K562 (cell line): ENCODE data around the gene ZNF655. TPM values are rescaled to one million over a fixed set of nuclear protein-coding genes. Genes with fewer than 3 reads are reported as not detected.
A peak's percentile ranks its signal among the peaks of the same experiment; 100 is the strongest.

ENCODE experiments used
- ATAC-seq: fragments of 200-7000 bp; cut with Tn5 transposase; 3 replicates; pipeline ENCODE4 v1.9.1; 2020; ENCODE audit warnings: moderate library complexity
- BruUV-seq: library from RNA; stranded (reverse); fragments of 400-500 nt; replicated peaks from 2 replicates; lab custom pipeline; 2021; lab: Mats Ljungman, UMichigan
- CTCF ChIA-PET: fragments of 300-600 bp; formaldehyde crosslinking; extraction: SDS; loops from one replicate; lab custom pipeline; 2021; ENCODE audit warnings: low intra/inter-chr PET ratio; lab: Yijun Ruan, JAX
- POLR2A ChIA-PET: fragments of 300-600, 350-650 bp; sonication (Branson Sonifier 250); formaldehyde crosslinking; extraction: SDS; loops from one replicate; lab custom pipeline; 2021; ENCODE audit warnings: antibody characterized with exemption, inconsistent platforms; lab: Yijun Ruan, JAX
- DNase-seq, 4 experiments: peaks; one replicate each; pipeline versions ENCODE4 v3.0.0 to v3.0.0-alpha.2; 2011 to 2018; ENCODE audit warnings: low spot score in 3 of 4, mixed read lengths in 3 of 4; ENCODE audit errors: extremely low read depth in 1 of 4
- FAIRE-seq: peaks from 2 replicates; lab custom pipeline; 2011; peaks lifted over from hg19 to GRCh38; lab: Jason Lieb, UNC
- H2AFZ ChIP-seq: 2 replicates; pipeline ENCODE4 v1.6.0; 2011; ENCODE audit warnings: low read depth, low read length, control low read depth, inconsistent platforms
- H3K27ac ChIP-seq: fragments of 200-600 bp; 3 replicates; pipeline ENCODE4 v1.8.0; 2011; ENCODE audit warnings: low read depth, mild to moderate bottlenecking, control low read depth, inconsistent platforms, low read length, moderate library complexity, mixed read lengths; ENCODE audit errors: extremely low read depth
- H3K27me3 ChIP-seq, 2 experiments: fragments of 300-600 bp in 1 of 2; 2 replicates in 1 of 2; 3 replicates in 1 of 2; pipeline versions ENCODE4 v1.6.0 to v1.8.0; 2011; ENCODE audit warnings: inconsistent platforms in 2 of 2, low read length in 2 of 2, mild to moderate bottlenecking in 1 of 2, mixed read lengths in 1 of 2, moderate library complexity in 1 of 2; ENCODE audit not compliant: control insufficient read depth in 2 of 2, insufficient read depth in 2 of 2
- H3K36me3 ChIP-seq: fragments of 300-600 bp; 3 replicates; pipeline ENCODE4 v1.8.0; 2011; ENCODE audit warnings: mild to moderate bottlenecking, low read length, inconsistent platforms; ENCODE audit not compliant: control insufficient read depth, insufficient read depth
- H3K4me1 ChIP-seq, 2 experiments: fragments of 200-600 bp in 1 of 2; replicated peaks in 1 of 2; 2 replicates in 1 of 2; 3 replicates in 1 of 2; pipeline versions ENCODE4 v1.5.1 to v1.8.0; 2011; ENCODE audit warnings: inconsistent platforms in 2 of 2, low read length in 2 of 2, mild to moderate bottlenecking in 1 of 2, mixed read lengths in 1 of 2, moderate library complexity in 1 of 2; ENCODE audit not compliant: control insufficient read depth in 2 of 2, insufficient read depth in 2 of 2
- H3K4me2 ChIP-seq: 2 replicates; pipeline ENCODE4 v1.6.1; 2011; ENCODE audit warnings: low read length, control low read depth, inconsistent platforms, mixed read lengths; ENCODE audit not compliant: insufficient read depth
- H3K4me3 ChIP-seq: fragments of 200-600 bp; sonication (generic), shearing (Covaris generic); 2 replicates; pipeline ENCODE4 v1.5.1; 2016; ENCODE audit warnings: control low read depth, inconsistent platforms
- H3K79me2 ChIP-seq: fragments of 200-600 bp; 3 replicates; pipeline ENCODE4 v1.8.0; 2011; ENCODE audit warnings: low read length, inconsistent platforms; ENCODE audit not compliant: control insufficient read depth, insufficient read depth
- H3K9ac ChIP-seq, 2 experiments: 2 replicates each; pipeline versions ENCODE4 v1.6.0 to v1.6.1; 2011; ENCODE audit warnings: low read depth in 2 of 2, low read length in 2 of 2, control low read depth in 1 of 2, inconsistent platforms in 1 of 2, mild to moderate bottlenecking in 1 of 2, mixed read lengths in 1 of 2; ENCODE audit not compliant: insufficient read depth in 1 of 2
- H3K9me1 ChIP-seq: one replicate; pipeline ENCODE4 v1.6.0; 2011; ENCODE audit warnings: inconsistent platforms, mild to moderate bottlenecking, low read length, moderate library complexity; ENCODE audit not compliant: control insufficient read depth, insufficient read depth
- H3K9me3 ChIP-seq: replicated peaks from 2 replicates; pipeline ENCODE4 v1.5.1; 2011; ENCODE audit warnings: low read depth, low read length, inconsistent platforms; ENCODE audit not compliant: control insufficient read depth, insufficient read depth
- H4K20me1 ChIP-seq: replicated peaks from 2 replicates; pipeline ENCODE4 v1.6.1; 2011; ENCODE audit warnings: low read length, inconsistent platforms, mixed read lengths; ENCODE audit not compliant: control insufficient read depth, insufficient read depth
- BCLAF1 ChIP-seq, 2 experiments: fragments of 450-650 bp in 1 of 2; IDR thresholded peaks; 2 replicates each; pipeline ENCODE4 v1.6.1; 2011 to 2017; ENCODE audit warnings: low read depth in 2 of 2, antibody characterized with exemption in 1 of 2, borderline replicate concordance in 1 of 2, low read length in 1 of 2, mild to moderate bottlenecking in 1 of 2, mixed read lengths in 1 of 2; ENCODE audit not compliant: control insufficient read depth in 1 of 2
- HLTF ChIP-seq: fragments of 450-650 bp; IDR thresholded peaks from 2 replicates; pipeline ENCODE4 v1.6.1; 2016
- HNRNPL ChIP-seq: fragments of 200-400 bp; formaldehyde crosslinking; IDR thresholded peaks from 2 replicates; pipeline ENCODE4 v1.6.1; 2017; ENCODE audit warnings: low read depth, mild to moderate bottlenecking, low read length
- KDM1A ChIP-seq, 2 experiments: fragments of 450-650 bp; IDR thresholded peaks; 2 replicates each; pipeline ENCODE4 v1.6.1; 2016; ENCODE audit warnings: mild to moderate bottlenecking in 2 of 2
- MEF2A ChIP-seq: IDR thresholded peaks from 2 replicates; pipeline ENCODE4 v1.6.1; 2011; ENCODE audit warnings: low read depth, mild to moderate bottlenecking, low read length, moderate library complexity; ENCODE audit not compliant: control insufficient read depth
- POLR3A ChIP-seq: IDR thresholded peaks from 2 replicates; pipeline ENCODE4 v1.6.1; 2011; ENCODE audit warnings: borderline replicate concordance, mild to moderate bottlenecking, moderate library complexity; ENCODE audit not compliant: insufficient read length, insufficient read depth; ENCODE audit errors: extremely low read depth
- SMARCC2 ChIP-seq: fragments of 450-650 bp; IDR thresholded peaks from 2 replicates; pipeline ENCODE4 v1.6.1; 2017; ENCODE audit warnings: antibody characterized with exemption, moderate library complexity, mild to moderate bottlenecking, low read depth
- STAG1 ChIP-seq: sonication (generic); formaldehyde crosslinking; IDR thresholded peaks from 2 replicates; pipeline ENCODE4 v1.5.0; 2020; ENCODE audit warnings: missing genetic modification reagents, borderline replicate concordance
- TCF7 ChIP-seq: sonication (generic); IDR thresholded peaks from 2 replicates; pipeline ENCODE4 v1.6.1; 2016; ENCODE audit warnings: antibody characterized with exemption, borderline replicate concordance
- U2AF1 ChIP-seq: fragments of 200-400 bp; formaldehyde crosslinking; optimal IDR thresholded peaks from 2 replicates; pipeline ENCODE3; 2017; ENCODE audit warnings: mild to moderate bottlenecking, low read depth, low read length, moderate library complexity
- ZNF274 ChIP-seq: IDR thresholded peaks from 2 replicates; pipeline ENCODE4 v1.6.1; 2011; ENCODE audit warnings: low read depth, mild to moderate bottlenecking, low read length, moderate library complexity, borderline replicate concordance
- ZNF586 ChIP-seq: fragments of 450-650 bp; formaldehyde crosslinking; conservative IDR thresholded peaks from 2 replicates; pipeline ENCODE4 v1.4.0; 2020; ENCODE audit warnings: mild to moderate bottlenecking, moderate library complexity
- ZNF696 ChIP-seq: fragments of 250-450 bp; sonication (Bioruptor Pico); conservative IDR thresholded peaks from 2 replicates; pipeline ENCODE4 v1.4.0; 2020; ENCODE audit warnings: mild to moderate bottlenecking, moderate library complexity
- ZNF75A ChIP-seq: fragments of 450-650 bp; formaldehyde crosslinking; IDR thresholded peaks from 2 replicates; pipeline ENCODE4 v1.4.0; 2020; ENCODE audit warnings: mild to moderate bottlenecking
- WGBS: fragments of 100-300 bp; shearing (Covaris generic); methylation state at CpG from one replicate; pipeline ENCODE4 v1.1.6; 2016; ENCODE audit warnings: low coverage, mixed read lengths; ENCODE audit not compliant: insufficient coverage; ENCODE audit errors: missing lambda C conversion rate; 5-methylcytosine and 5-hydroxymethylcytosine counted together
- in situ Hi-C: fragments of 300-500 bp; cut with MboI; formaldehyde crosslinking; loops from 4 replicates; pipeline ENCODE4 v1.15.0; 2018; ENCODE audit warnings: inconsistent platforms, mixed read lengths
- intact Hi-C: fragments of 100-400 bp; cut with micrococcal nuclease; formaldehyde crosslinking; loops from 2 replicates; pipeline ENCODE4 v1.14.2; 2022
- polyA plus RNA-seq, 8 experiments: library from polyadenylated mRNA; depleted of rRNA in 4 of 8; stranded (reverse) in 5 of 8; unstranded in 3 of 8; fragments of >200 nt; fragmentation: Nextera tagmentation in 2 of 8; fragmentation: Illumina TruSeq in 1 of 8; extraction: Ambion mirVana in 2 of 8; extraction: Trizol in 1 of 8; gene quantifications; 2 replicates each; pipeline versions ENCODE4 v1.2.1 to v1.2.3, GENCODE V29; 2011 to 2014; ENCODE audit warnings: inconsistent platforms in 1 of 8, missing spikeins in 1 of 8
- total RNA-seq, 7 experiments: library from RNA; depleted of rRNA in 6 of 7; stranded (reverse); fragments of >200 nt in 6 of 7; fragmentation: Illumina TruSeq in 2 of 7; extraction: Trizol in 2 of 7; gene quantifications; 2 replicates each; pipeline versions ENCODE4 v1.2.1 to v1.2.3, GENCODE V29; 2011 to 2021; ENCODE audit warnings: low replicate concordance in 1 of 7
- TF ChIP-seq, protein P1 (sequence below), 2 experiments: fragments of 250-450 bp in 1 of 2; fragments of 450-650 bp in 1 of 2; sonication (Bioruptor Pico) in 1 of 2; IDR thresholded peaks; 2 replicates each; pipeline versions ENCODE4 v1.6.1 to v1.8.0; 2016 to 2021; ENCODE audit warnings: mild to moderate bottlenecking in 2 of 2, moderate library complexity in 2 of 2, missing compliant biosample characterization in 1 of 2, missing genetic modification characterization in 1 of 2
- TF ChIP-seq, protein P2 (sequence below): fragments of 250-450 bp; sonication (Bioruptor Pico); IDR thresholded peaks from 2 replicates; pipeline ENCODE4 v1.8.0; 2022; ENCODE audit warnings: moderate library complexity, mild to moderate bottlenecking, inconsistent platforms
- TF ChIP-seq, protein P3 (sequence below): fragments of 450-650 bp; IDR thresholded peaks from 2 replicates; pipeline ENCODE4 v1.6.1; 2014; ENCODE audit warnings: low read depth, mild to moderate bottlenecking, moderate library complexity, borderline replicate concordance

The ZNF655 gene
- total and polyA plus RNA-seq, 9 of the 15 experiments (the other 6 are each of a cell fraction or from before 2014, with no cell fraction given) = 25.7 to 130 (median 95.2) TPM

DNA sequence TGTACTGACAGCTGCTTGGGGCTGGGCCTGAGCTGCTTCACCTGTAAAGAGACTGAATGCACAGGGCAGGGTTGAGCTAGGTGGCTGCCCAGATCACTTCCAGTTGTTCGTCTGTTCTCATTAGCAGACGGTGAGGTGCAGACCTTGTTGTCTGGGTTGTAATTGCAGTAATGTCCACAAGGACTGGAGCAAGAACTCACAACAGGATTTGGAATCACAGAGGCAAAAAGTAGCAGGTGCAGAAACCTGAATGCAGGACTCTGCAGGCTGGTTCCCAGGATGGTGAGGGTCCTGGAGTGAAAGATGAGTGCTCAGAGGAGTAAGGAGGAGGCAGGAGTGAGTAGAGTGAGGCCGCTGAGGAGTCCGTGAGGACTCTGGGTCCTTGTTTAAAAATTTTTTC, 67.5 kb downstream of the ZNF655 start:
- 88% methylated on average over 4 of the region's 4 CpGs for WGBS
- DNase-seq (no peak), FAIRE-seq (peak; percentile 69), ATAC-seq (no peak)
- Histone ChIP-seq H3K9me3 (no peaks in the 10 kb centered on the region), H2AFZ (no peak overlapping the region), H3K79me2 (no peaks in the 10 kb centered on the region), H3K27ac (no peak overlapping the region), H3K4me3 (no peak overlapping the region), H3K36me3 (peaks cover 98% of the 10 kb centered on the region), H3K9me1 (no peaks in the 10 kb centered on the region), H3K27me3 (no peaks in the 10 kb centered on the region), H3K4me2 (no peak overlapping the region), H3K4me1 (peaks cover 0 to 8% of the 10 kb centered on the region in 2 experiments; a peak in 2 of 5 replicates), H4K20me1 (peaks cover 11% of the 10 kb centered on the region; the same call in 1 of the 2 replicates), H3K9ac (0 out of 4 replicates have a peak overlapping the region, but pooled peaks of 1 of the 2 experiments have one; percentile 7)
- ChIA-PET POLR2A (interaction anchor here (0.6 to 1.0 kb wide), 2 partner anchors 23 to 343 kb away, joined by 3 read pairs; no protein-coding TSS in a partner anchor), CTCF (no interaction called here)
- in situ Hi-C loops = no loop called here
- no TSS peak for BruUV-seq
- intact Hi-C loops = no loop called here
- no peak for TF ChIP-seq HNRNPL
- TF ChIP-seq SMARCC2 = no peak
- no peak for TF ChIP-seq BCLAF1 (IDR thresholded peaks at IDR 0.05; ENCODE audit: borderline replicate concordance in 1 of 2, control insufficient read depth in 1 of 2, low read depth in 2 of 2, low read length in 1 of 2)
- TF ChIP-seq ZNF274 = no peak
- TF ChIP-seq HLTF = no peak
- TF ChIP-seq, protein P1, sequence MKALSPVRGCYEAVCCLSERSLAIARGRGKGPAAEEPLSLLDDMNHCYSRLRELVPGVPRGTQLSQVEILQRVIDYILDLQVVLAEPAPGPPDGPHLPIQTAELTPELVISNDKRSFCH (CRISPR knock-in tag; IDR thresholded peaks at IDR 0.05) = no peak
- TF ChIP-seq, protein P1 (tag; IDR thresholded peaks at IDR 0.05) = no peak
- TF ChIP-seq ZNF696 (CRISPR knock-in tag) = no peak
- TF ChIP-seq POLR3A = no peak
- TF ChIP-seq ZNF75A (CRISPR knock-in tag) = no peak
- TF ChIP-seq, protein P2, sequence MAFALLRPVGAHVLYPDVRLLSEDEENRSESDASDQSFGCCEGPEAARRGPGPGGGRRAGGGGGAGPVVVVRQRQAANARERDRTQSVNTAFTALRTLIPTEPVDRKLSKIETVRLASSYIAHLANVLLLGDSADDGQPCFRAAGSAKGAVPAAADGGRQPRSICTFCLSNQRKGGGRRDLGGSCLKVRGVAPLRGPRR (CRISPR knock-in tag) = no peak
- TF ChIP-seq KDM1A (IDR thresholded peaks at IDR 0.05) = no peak
- TF ChIP-seq MEF2A = no peak
- TF ChIP-seq ZNF586 (CRISPR knock-in tag) = no peak
- TF ChIP-seq TCF7 = no peak
- TF ChIP-seq, protein P3, sequence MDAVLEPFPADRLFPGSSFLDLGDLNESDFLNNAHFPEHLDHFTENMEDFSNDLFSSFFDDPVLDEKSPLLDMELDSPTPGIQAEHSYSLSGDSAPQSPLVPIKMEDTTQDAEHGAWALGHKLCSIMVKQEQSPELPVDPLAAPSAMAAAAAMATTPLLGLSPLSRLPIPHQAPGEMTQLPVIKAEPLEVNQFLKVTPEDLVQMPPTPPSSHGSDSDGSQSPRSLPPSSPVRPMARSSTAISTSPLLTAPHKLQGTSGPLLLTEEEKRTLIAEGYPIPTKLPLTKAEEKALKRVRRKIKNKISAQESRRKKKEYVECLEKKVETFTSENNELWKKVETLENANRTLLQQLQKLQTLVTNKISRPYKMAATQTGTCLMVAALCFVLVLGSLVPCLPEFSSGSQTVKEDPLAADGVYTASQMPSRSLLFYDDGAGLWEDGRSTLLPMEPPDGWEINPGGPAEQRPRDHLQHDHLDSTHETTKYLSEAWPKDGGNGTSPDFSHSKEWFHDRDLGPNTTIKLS = no peak
- TF ChIP-seq U2AF1 = no peak
- TF ChIP-seq STAG1 = no peak
